Measurements from ENCODE around the gene FAAH.

FAAH gene

GRCh38 chr1:46461017-46461808 is 67.1 kb downstream of the FAAH start:
- no peak for TF ChIP-seq CTCF (conservative IDR thresholded peaks at IDR 0.05)
- no peak overlapping the region for H3K27ac ChIP-seq

GRCh38 chr1:46461809-46462448 is 67.8 kb downstream of the FAAH start:
- H3K27ac ChIP-seq: no peak overlapping the region
- no peak for TF ChIP-seq CTCF (conservative IDR thresholded peaks at IDR 0.05)

Measured in VCaP (cell line).